Measurements from ENCODE around the gene GJD2.

Gene GJD2

GRCh38 chr15:34724481-34724880 is 30.3 kb downstream of the GJD2 start:
- no peak for DNase-seq (ENCODE audit: low read depth)

GRCh38 chr15:34722439-34722836 is 32.4 kb downstream of the GJD2 start:
- DNase-seq (ENCODE audit: low read depth) = no peak

DNA sequence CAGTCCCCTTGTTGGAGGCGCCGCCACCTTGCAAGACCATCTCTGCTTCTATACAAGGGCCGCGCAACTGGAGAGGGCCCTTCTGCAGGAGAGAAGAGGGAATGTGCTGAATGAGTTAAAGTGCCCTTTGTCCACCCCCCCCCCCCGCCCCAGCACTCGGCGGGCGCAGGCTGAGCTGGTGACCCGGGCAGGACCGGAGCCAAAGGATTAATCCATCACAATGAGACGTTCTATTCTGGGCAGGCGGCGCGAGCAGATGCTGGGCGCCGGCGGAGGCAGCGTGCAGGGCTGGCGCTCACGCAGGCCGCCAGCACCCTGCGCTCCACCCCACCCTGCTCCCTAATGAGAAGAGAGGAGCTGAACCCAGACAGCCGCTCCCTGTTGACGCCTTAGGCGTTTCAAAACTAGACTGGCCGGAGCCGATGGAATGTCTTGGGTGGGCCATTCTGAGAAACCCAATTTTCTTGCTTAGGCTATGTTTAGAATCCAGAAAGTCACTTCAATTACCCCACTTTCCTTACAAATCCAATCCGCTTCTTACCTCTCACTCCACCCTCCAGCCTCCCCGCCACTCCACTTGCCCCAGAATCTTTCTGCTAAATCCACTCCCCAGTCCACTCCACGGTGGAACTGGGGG is 32.9 kb downstream of the GJD2 start:
- no peak for DNase-seq (ENCODE audit: low read depth)

GRCh38 chr15:34721157-34721801 is 33.5 kb downstream of the GJD2 start:
- DNase-seq (ENCODE audit: low read depth) = no peak

GRCh38 chr15:34719695-34720094 is 35.1 kb downstream of the GJD2 start:
- no peak for DNase-seq (ENCODE audit: low read depth)

- DNase-seq (ENCODE audit: low read depth) = no peak
Measured at GRCh38 chr15:34718681-34719665, 35.8 kb downstream of the GJD2 start.

DNA sequence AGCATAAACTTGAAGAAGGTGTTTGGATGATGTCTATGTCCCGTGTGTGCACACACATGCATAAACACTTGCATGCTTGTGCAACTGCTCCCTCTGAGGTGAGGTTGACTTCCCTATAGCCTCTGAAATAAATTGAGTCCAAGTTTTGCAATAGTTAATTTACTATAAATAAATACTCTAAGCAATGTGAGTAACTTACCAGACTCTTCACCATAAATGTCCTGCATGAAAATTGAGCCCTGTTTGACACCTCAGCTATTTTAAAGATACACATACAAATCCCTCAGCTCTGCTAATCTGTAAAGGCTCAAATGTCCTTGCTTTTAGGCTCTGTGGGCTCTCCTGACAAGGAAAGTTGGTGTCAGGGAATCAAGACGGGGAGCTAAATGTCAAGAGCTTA is 37.1 kb downstream of the GJD2 start:
- DNase-seq (ENCODE audit: low read depth) = no peak

- no peak for DNase-seq (ENCODE audit: low read depth)
Measured at GRCh38 chr15:34716111-34716510, 38.7 kb downstream of the GJD2 start.

GRCh38 chr15:34714476-34715121 is 40.2 kb downstream of the GJD2 start:
- no peak for DNase-seq (ENCODE audit: low read depth)

DNA sequence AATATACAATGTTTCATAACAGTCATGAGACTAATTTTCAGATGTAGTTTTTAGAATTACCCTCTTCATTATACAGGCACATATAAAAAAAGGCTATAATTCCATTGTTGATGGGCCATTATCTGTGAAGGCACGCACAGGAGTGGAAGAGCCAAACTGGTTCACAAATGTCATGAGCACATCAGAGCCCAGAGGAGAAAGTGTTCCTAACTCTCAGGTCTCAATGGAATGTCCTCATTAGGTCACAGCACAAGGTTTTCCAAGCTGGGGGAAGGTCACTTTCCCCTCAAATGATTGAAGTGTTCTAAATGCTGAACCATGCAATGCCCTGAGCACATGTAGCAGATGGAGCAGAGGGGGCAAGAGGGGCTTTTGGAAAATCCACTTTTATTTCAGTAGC is 41.2 kb downstream of the GJD2 start:
- no peak for DNase-seq (ENCODE audit: low read depth)

GRCh38 chr15:34709866-34710265 is 44.9 kb downstream of the GJD2 start:
- no peak for DNase-seq (ENCODE audit: low read depth)

GRCh38 chr15:34708422-34708821 is 46.4 kb downstream of the GJD2 start:
- DNase-seq (ENCODE audit: low read depth) = no peak

DNA sequence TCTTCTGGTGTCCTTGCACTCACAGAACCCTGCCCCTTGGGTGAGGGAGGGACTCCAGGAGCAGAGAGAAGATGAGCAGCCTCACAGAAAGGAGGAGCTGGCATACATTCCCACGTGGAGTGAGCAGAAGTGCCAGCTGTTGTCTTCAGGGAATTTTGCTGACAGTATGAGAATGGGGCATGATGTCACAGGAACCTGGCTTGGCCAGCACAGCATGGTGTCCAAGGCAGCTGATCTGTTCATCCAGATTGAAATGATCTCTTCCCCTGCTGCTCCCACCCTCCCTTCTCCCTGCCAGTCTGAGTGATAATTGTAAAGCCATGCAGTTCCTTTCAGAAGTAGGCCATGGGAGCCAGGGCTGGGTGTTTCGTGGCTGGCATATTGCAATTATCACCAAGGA is 53.3 kb downstream of the GJD2 start:
- DNase-seq (ENCODE audit: low read depth) = no peak

Measured in HS-5 (cell line).